A673 (cell line): Measurements from ENCODE around the gene KCNJ4. TPM values are rescaled to one million over a fixed set of nuclear protein-coding genes. Genes with fewer than 3 reads are reported as not detected.

Experiments
- BruUV-seq: library from RNA; stranded (reverse); fragments of 400-500 nt; replicated peaks from 2 replicates; lab custom pipeline; 2021; lab: Mats Ljungman, UMichigan
- CTCF ChIA-PET: fragments of 300-600 bp; sonication (Branson Sonifier 250); formaldehyde crosslinking; loops from one replicate; lab custom pipeline; 2022; ENCODE audit warnings: antibody characterized with exemption; lab: Charles Lee
- POLR2A ChIA-PET: fragments of 300-600 bp; sonication (Branson Sonifier 250); formaldehyde crosslinking; loops from one replicate; lab custom pipeline; 2022; ENCODE audit warnings: antibody characterized with exemption; ENCODE audit not compliant: low non-redundant PET; lab: Charles Lee
- DNase-seq: peaks from one replicate; pipeline ENCODE4 v3.0.0-alpha.2; 2015; ENCODE audit warnings: low spot score
- H3K27ac ChIP-seq: fragments of 200-600 bp; sonication (generic); 2 replicates; pipeline ENCODE4 v1.5.1; 2016; ENCODE audit warnings: mixed run types, low read depth, mild to moderate bottlenecking, mixed read lengths, antibody characterized with exemption, low read length; ENCODE audit not compliant: poor library complexity, severe bottlenecking
- H3K27me3 ChIP-seq: fragments of 200-600 bp; sonication (generic); replicated peaks from 2 replicates; pipeline ENCODE4 v1.6.1; 2017; ENCODE audit warnings: mixed run types, low read depth, mild to moderate bottlenecking, mixed read lengths, antibody characterized with exemption, low read length; ENCODE audit not compliant: insufficient read depth, poor library complexity
- H3K36me3 ChIP-seq: fragments of 200-600 bp; sonication (generic); 2 replicates; pipeline ENCODE4 v1.6.1; 2016; ENCODE audit warnings: mixed run types, mild to moderate bottlenecking, mixed read lengths, antibody characterized with exemption, low read length; ENCODE audit not compliant: insufficient read depth, poor library complexity, severe bottlenecking
- H3K4me1 ChIP-seq: fragments of 200-600 bp; sonication (generic); 2 replicates; pipeline ENCODE4 v1.6.1; 2017; ENCODE audit warnings: mixed run types, mild to moderate bottlenecking, mixed read lengths, antibody characterized with exemption, low read length; ENCODE audit not compliant: insufficient read depth, poor library complexity, severe bottlenecking
- H3K4me3 ChIP-seq: fragments of 200-600 bp; sonication (generic); 2 replicates; pipeline ENCODE4 v1.5.1; 2016; ENCODE audit warnings: low read depth, mixed run types, mild to moderate bottlenecking, mixed read lengths, low read length; ENCODE audit not compliant: poor library complexity, severe bottlenecking
- H3K9me3 ChIP-seq: fragments of 200-600 bp; sonication (generic); 2 replicates; pipeline ENCODE4 v1.6.1; 2016; ENCODE audit warnings: mixed run types, low read depth, mild to moderate bottlenecking, mixed read lengths, antibody characterized with exemption, low read length; ENCODE audit not compliant: poor library complexity, severe bottlenecking
- EZH2 ChIP-seq: fragments of 200-600 bp; sonication (generic); IDR thresholded peaks from 2 replicates; pipeline ENCODE4 v1.6.1; 2017; ENCODE audit warnings: borderline replicate concordance, low read depth, mild to moderate bottlenecking, mixed read lengths, antibody characterized with exemption, low read length; ENCODE audit not compliant: poor library complexity, severe bottlenecking
- intact Hi-C: fragments of 100-400 bp; cut with micrococcal nuclease; formaldehyde crosslinking; loops from one replicate; pipeline ENCODE4 v1.10.0; 2022; ENCODE audit not compliant: unreplicated experiment
- total RNA-seq: library from RNA; stranded (reverse); gene quantifications from 2 replicates; pipeline ENCODE4 v1.2.3, GENCODE V29; 2021
- TF ChIP-seq, protein P1 (sequence below): fragments of 300-800, 200-600 bp; sonication (generic); conservative IDR thresholded peaks from 2 replicates; pipeline ENCODE4 v1.5.1; 2017; ENCODE audit warnings: low read depth, mild to moderate bottlenecking, antibody characterized with exemption, low read length, moderate library complexity, mixed read lengths

KCNJ4 gene
- total RNA-seq, 1 experiment from 2014 or later: 1.0 TPM

DNA sequence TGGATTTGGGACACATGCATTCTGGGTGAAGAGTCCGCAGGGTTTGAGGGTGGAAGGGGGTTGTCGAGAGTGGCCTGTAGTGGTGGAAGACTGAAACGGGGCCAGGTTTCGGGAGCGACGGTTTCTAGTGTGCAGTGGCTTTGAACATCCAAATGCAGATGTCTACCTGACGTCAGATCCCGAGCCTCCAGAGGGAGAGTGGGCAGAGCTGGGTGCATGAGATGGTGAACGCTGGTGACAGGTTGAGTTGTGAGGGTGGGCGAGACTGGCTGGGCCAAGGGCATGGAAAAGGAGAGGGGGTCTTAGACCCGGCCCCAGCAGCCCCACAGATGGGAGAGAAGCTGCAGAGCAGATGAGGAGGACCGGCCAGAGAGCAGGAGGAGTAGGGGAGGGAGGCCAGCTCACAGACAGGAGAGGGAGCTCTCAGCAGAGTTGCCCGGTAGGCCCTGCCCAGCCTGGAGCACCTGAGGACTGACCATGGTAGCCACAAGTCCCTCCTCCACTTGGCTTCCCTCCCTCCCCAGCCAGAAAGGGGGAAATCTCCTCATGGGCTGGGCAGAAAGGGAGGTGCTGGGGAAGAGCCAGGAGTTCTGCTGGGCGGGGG lies 14.2 kb downstream of the KCNJ4 start:
- Histone ChIP-seq H3K4me3 (no peak overlapping the region), H3K27me3 (no peaks in the 10 kb centered on the region), H3K27ac (no peak overlapping the region), H3K4me1 (no peaks in the 10 kb centered on the region), H3K36me3 (no peaks in the 10 kb centered on the region), H3K9me3 (no peaks in the 10 kb centered on the region)
- CTCF ChIA-PET: no interaction called here
- no TSS peak for BruUV-seq
- no peak for DNase-seq
- TF ChIP-seq, protein P1, sequence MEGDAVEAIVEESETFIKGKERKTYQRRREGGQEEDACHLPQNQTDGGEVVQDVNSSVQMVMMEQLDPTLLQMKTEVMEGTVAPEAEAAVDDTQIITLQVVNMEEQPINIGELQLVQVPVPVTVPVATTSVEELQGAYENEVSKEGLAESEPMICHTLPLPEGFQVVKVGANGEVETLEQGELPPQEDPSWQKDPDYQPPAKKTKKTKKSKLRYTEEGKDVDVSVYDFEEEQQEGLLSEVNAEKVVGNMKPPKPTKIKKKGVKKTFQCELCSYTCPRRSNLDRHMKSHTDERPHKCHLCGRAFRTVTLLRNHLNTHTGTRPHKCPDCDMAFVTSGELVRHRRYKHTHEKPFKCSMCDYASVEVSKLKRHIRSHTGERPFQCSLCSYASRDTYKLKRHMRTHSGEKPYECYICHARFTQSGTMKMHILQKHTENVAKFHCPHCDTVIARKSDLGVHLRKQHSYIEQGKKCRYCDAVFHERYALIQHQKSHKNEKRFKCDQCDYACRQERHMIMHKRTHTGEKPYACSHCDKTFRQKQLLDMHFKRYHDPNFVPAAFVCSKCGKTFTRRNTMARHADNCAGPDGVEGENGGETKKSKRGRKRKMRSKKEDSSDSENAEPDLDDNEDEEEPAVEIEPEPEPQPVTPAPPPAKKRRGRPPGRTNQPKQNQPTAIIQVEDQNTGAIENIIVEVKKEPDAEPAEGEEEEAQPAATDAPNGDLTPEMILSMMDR: no peak
- TF ChIP-seq EZH2: no peak
- POLR2A ChIA-PET: interaction anchor here (0.6 kb wide), 1 partner anchor 149 kb away, joined by 4 read pairs; no protein-coding TSS in a partner anchor
- intact Hi-C loops: no loop called here

DNA sequence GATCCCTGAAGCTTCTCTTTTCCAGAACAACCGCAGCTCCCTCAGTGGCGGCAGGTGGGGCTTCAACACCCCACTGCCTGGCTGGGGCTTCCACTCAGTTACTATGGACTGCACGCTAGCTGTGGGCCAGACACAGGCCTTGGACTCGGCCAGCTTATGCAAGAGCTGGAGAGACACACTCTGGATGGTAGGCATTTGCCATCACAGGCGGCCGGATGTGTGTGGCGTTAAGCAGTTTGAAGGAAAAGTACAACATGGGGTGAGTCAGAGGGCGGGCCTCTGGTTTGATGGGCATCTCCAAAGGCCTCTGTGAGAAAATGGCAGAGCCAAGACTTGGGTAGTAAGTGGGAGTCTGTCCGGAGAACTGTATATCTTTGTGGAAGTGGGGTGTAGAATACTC lies 17.6 kb downstream of the KCNJ4 start:
- CTCF ChIA-PET: no interaction called here

DNA sequence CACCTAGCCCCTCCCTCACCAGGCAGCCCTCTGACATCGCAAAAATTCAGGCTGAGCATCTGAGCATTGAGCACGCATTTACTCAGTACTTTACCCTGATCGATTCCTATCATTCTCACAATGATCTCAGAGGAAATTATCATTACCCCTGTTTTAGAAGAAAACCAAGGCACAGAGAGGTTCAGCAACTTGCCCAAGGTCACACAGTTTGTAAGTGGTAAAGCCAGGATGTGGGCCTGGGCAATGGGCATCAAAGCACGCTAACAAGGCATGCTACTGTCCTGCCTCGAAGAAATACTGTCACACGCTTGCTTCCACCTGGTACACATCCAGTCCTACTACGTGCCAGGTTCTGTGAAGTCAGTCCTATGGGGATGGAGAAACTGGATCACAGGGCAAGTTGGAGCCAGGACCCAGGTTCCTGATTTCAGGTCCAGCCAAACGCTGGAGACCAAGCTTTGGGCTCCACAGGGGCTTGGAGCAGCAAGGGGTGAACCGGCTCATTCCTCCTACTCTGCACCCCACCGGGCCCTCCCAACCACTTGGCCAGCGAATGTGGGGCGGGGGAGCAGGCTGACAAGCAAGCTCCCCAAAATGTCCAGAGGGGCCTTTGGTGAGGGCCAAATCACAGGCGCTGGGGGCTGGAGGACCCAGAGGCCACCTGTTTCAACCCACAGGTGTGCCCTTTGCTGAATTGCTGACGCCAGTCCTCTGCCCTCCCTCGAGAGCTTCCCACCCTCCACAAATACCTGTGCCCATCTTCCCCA lies 18.2 kb downstream of the KCNJ4 start:
- no peaks in the 10 kb centered on the region for H3K27me3 ChIP-seq
- POLR2A ChIA-PET: no interaction called here
- no peak overlapping the region for H3K4me3 ChIP-seq
- no peaks in the 10 kb centered on the region for H3K9me3 ChIP-seq
- intact Hi-C loops: no loop called here
- CTCF ChIA-PET: no interaction called here
- BruUV-seq: no TSS peak
- H3K4me1 ChIP-seq: no peaks in the 10 kb centered on the region
- H3K36me3 ChIP-seq: no peaks in the 10 kb centered on the region
- H3K27ac ChIP-seq: no peak overlapping the region
- DNase-seq: no peak
- TF ChIP-seq, protein P1: no peak
- no peak for TF ChIP-seq EZH2

More for the DNA sequence above, 17.6 kb downstream of the KCNJ4 start:
- intact Hi-C loops: no loop called here
- no peaks in the 10 kb centered on the region for H3K4me1 ChIP-seq
- DNase-seq: no peak
- POLR2A ChIA-PET: no interaction called here
- no peak overlapping the region for H3K4me3 ChIP-seq
- H3K27ac ChIP-seq: no peak overlapping the region
- H3K9me3 ChIP-seq: no peaks in the 10 kb centered on the region
- no peaks in the 10 kb centered on the region for H3K27me3 ChIP-seq
- no peak for TF ChIP-seq EZH2
- TF ChIP-seq, protein P1: no peak
- H3K36me3 ChIP-seq: no peaks in the 10 kb centered on the region
- no TSS peak for BruUV-seq
